ENCODE data around the gene TEFM. TPM values are rescaled to one million over a fixed set of nuclear protein-coding genes. Genes with fewer than 3 reads are reported as not detected.
"Not testable (repeated sequence)": the region's sequence is repeated elsewhere in the genome, so short reads cannot be mapped to it uniquely, and the experiment has no call there.

The TEFM gene
- total RNA-seq, 2 experiments from 2014 or later = 14.4 to 17.4 TPM

DNA sequence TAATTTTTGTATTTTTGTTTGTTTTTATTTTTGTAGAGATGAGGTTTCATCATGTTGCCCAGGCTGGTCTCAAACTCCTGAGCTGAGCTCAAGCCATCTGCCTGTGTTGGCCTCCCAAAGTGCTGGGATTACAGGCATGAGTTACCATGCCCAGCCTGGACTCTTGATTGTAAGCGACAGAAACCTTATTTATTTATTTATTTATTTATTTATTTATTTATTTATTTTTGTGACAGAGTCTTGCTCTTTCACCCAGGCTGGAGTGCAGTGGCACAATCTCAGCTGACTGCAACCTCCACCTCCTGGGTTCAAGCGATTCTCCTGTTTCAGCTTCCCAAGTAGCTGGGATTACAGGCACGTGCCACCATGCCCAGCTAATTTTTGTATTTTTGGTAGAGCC, 23.8 kb upstream of the TEFM start:
- H3K27me3 Mint-ChIP-seq; H3K27ac Mint-ChIP-seq; H3K36me3 Mint-ChIP-seq (ENCODE audit: low read depth); H3K4me3 Mint-ChIP-seq; H3K4me1 Mint-ChIP-seq; H3K9me3 Mint-ChIP-seq; POLR2A ChIA-PET; DNase-seq: not testable (repeated sequence)
- CTCF ChIA-PET = interaction anchor here (1.1 to 1.4 kb wide), 2 partner anchors 9 to 62 kb away, joined by 3 to 4 read pairs; no protein-coding TSS in a partner anchor

DNA sequence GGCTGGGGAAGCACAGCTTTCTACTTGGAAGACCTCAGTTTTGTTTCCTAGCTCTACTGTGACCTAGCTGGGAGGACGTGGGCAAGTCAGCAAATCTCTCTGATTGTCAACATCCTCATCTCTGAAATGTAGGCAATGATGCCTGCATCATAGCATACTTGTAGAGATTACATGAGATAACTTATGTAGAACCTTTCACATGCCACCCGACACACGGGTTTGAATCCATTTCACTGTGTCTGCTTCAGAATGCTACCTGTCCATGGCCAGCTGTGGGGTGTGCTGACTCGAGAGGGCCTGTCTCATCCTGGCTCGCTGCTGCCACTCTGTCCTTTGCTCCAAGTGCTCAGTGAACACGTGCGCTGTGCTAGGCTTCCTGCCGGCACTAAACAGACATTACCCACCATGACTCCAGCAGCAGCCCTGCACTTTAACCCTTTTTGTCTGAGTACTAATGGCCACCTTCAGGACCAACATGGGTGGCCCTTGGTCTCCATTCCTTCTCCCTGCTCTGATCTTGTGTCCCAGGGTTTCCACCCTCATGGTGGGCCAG, 23.1 kb upstream of the TEFM start:
- Mint-ChIP-seq H3K9me3 (no peaks in the 10 kb centered on the region), H3K36me3 (ENCODE audit: low read depth) (no peaks in the 10 kb centered on the region), H3K4me1 (no peaks in the 10 kb centered on the region)

GRCh38 chr17:30928584-30928983, 22.5 kb upstream of the TEFM start:
- no peak for DNase-seq
- Mint-ChIP-seq H3K4me1 (no peaks in the 10 kb centered on the region), H3K27me3 (peaks cover 14% of the 10 kb centered on the region), H3K36me3 (ENCODE audit: low read depth) (no peaks in the 10 kb centered on the region), H3K27ac (no peak overlapping the region), H3K9me3 (no peaks in the 10 kb centered on the region), H3K4me3 (no peak overlapping the region)
- CTCF ChIA-PET = interaction anchor here (0.9 to 1.3 kb wide), 2 partner anchors 11 to 26 kb away, joined by 3 to 4 read pairs; no protein-coding TSS in a partner anchor
- POLR2A ChIA-PET = no interaction called here

More for the DNA sequence above, 23.1 kb upstream of the TEFM start:
- ChIA-PET CTCF (interaction anchor here (1.1 to 1.4 kb wide), 3 partner anchors 10 to 62 kb away, joined by 3 to 4 read pairs (median 3); no protein-coding TSS in a partner anchor), POLR2A (no interaction called here)
- Mint-ChIP-seq H3K27ac (no peak overlapping the region), H3K27me3 (peaks cover 11% of the 10 kb centered on the region), H3K4me3 (no peak overlapping the region)
- DNase-seq = no peak

DNA sequence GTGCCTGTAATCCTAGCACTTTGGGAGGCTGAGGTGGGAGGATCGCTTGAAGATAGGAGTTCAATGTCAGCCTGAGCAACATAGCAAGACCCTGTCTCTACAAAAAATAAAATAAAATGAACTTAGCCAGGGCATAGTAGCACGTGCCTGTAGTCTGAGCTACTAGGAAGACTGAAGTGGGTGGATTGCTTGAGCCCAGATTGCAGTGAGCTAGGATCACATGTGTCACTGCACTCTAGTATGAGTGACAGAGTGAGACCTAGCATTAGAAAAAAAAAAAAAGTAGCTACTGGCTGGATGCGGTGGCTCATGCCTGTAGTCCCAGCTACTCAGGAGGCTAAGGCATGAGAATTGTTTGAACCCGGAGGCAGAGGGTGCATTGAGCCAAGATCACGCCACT, 21.7 kb upstream of the TEFM start:
- H3K27me3 Mint-ChIP-seq = peaks cover 22% of the 10 kb centered on the region
- ChIA-PET POLR2A (no interaction called here), CTCF (interaction anchor here (0.6 to 1.3 kb wide), 3 partner anchors 11 to 52 kb away, joined by 3 to 4 read pairs (median 3); no protein-coding TSS in a partner anchor)
- H3K36me3 Mint-ChIP-seq (ENCODE audit: low read depth) = no peaks in the 10 kb centered on the region
- H3K4me3 Mint-ChIP-seq = no peak overlapping the region
- peaks cover 2% of the 10 kb centered on the region for H3K4me1 Mint-ChIP-seq
- no peaks in the 10 kb centered on the region for H3K9me3 Mint-ChIP-seq
- H3K27ac Mint-ChIP-seq = no peak overlapping the region
- DNase-seq = no peak

DNA sequence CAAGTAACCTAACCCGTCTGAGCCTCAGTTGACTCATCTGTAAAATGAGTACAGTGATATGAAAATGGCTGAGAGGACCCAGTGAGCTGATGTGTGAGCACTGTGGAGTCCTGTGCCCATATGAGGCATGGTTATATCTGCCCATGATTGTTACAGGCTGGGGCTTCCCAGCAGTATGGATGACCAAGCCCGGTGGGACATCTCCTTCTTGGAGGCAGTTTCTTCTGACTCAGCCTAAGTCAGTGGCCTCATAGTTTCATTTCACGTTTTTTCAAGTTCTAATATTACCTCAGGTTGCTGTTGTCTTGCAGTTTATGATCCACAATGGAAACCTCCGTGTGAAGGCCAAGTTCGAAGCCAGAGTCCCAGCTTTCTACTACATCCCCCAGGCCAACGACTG, 20.5 kb upstream of the TEFM start:
- no peaks in the 10 kb centered on the region for H3K9me3 Mint-ChIP-seq
- no peaks in the 10 kb centered on the region for H3K36me3 Mint-ChIP-seq (ENCODE audit: low read depth)
- ChIA-PET POLR2A (no interaction called here), CTCF (no interaction called here)
- no peak for DNase-seq
- H3K4me3 Mint-ChIP-seq = no peak overlapping the region
- peaks cover 30% of the 10 kb centered on the region for H3K27me3 Mint-ChIP-seq
- no peak overlapping the region for H3K27ac Mint-ChIP-seq
- peaks cover 6% of the 10 kb centered on the region for H3K4me1 Mint-ChIP-seq

DNA sequence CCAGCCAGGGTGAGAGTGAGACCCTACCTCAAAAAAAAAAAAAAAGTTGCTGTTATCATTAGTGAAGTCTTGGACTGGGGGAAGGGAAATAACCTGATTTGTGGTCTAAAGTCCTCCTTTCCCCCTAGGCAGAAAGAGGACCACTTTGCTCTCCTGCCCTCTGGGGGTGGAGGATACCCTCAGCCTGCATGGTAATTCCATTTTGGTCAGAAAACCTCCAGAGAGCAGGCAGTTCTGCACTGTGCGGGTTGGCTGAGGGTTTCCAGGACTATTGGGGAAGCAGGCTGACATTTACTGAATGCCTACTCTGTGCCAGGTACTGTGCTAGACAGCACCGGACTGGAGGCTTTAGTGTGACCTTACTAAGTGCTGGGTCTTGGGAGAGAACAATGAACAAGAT, 18.3 kb upstream of the TEFM start:
- ChIA-PET POLR2A (no interaction called here), CTCF (interaction anchor here (0.6 kb wide), 1 partner anchor 834 kb away, joined by 3 read pairs; no protein-coding TSS in a partner anchor)
- no peaks in the 10 kb centered on the region for H3K36me3 Mint-ChIP-seq (ENCODE audit: low read depth)
- DNase-seq = no peak
- no peak overlapping the region for H3K27ac Mint-ChIP-seq
- no peaks in the 10 kb centered on the region for H3K9me3 Mint-ChIP-seq
- peaks cover 8% of the 10 kb centered on the region for H3K4me1 Mint-ChIP-seq
- peaks cover 45% of the 10 kb centered on the region for H3K27me3 Mint-ChIP-seq
- H3K4me3 Mint-ChIP-seq = no peak overlapping the region

DNA sequence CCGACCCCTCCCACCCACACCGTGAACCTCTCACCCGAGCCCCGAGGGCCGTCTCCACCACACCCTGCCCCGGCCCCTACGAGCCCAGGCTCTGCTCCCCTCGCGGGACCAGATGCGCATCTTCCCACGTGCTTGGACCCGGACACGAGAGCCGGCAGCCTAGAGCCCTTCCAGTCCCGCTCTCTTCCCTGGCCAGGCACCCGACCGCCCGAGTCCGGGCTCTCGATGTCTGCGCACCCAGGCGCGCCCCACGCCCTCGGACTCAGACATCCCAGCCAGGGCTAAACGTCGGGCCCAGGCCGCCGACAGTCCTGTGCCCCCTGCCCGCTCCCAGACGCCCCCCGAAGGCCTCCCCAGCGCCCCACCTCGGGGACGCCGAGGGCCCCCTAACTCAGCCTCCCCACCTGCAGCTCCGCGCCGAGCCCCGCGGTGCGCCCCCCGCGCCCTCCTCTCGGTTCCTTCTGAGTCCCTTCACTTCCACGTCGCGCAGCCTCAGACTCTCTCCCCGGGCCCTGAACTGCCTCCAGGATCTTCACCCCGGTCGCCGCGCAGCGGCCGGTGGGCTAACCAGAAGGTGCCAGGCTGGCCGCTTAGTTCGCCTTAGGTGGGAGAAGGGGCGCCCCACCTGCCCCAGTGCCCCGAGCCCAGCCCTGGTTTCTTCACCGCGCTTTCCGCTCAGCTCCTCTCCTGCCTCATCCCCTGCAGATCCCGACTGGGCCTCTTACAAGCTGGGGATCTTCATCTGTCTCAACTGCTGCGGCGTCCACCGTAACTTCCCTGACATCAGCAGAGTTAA, 16.4 kb upstream of the TEFM start:
- Mint-ChIP-seq H3K9me3 (no peaks in the 10 kb centered on the region), H3K27ac (no peak overlapping the region), H3K4me1 (peaks cover 8% of the 10 kb centered on the region), H3K27me3 (peaks cover 49% of the 10 kb centered on the region), H3K4me3 (peak overlapping the region; percentile 58), H3K36me3 (ENCODE audit: low read depth) (no peaks in the 10 kb centered on the region)
- ChIA-PET CTCF (interaction anchor here (0.6 to 1.2 kb wide), 3 partner anchors 11 to 979 kb away, joined by 3 to 5 read pairs (median 4); partner anchors contain the start of gene UTP6), POLR2A (no interaction called here)
- peak; percentile 6 for DNase-seq

DNA sequence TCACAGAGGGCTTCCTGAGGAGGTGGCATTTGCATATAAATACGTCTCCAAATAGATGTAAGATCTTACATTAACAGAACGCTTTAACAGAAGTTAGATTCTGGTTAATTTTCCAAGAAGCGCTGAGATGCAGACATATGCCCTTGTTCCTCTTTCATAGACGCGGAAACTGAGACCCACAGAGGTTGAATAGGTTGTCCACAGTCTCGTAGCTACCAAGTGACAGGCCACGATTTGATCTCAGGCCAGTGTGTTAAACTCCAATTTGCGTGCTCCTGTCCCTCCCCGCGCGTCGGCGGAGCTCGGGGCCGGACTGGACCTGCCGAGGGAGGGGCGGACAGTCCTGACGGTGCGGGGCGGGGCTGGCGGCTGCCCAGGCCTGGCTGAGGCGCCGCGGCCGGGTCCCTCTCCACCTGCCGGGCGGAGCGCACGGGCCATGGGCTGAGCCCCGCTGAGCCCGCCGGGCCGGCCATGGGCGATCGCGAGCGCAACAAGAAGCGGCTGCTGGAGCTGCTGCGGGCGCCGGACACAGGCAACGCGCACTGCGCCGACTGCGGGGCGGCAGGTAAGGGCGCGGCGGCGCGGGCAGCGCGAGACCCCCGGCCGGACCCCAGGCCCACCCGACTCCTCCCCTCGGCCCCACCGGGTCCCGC, 15.6 kb upstream of the TEFM start, which contains the start of gene ADAP2:
Gene ADAP2 (plus strand): TSS at position 402 of the 653 bp plus-strand sequence. CDS start 70 bp downstream, at position 472.
- CTCF ChIA-PET = interaction anchor here (1.2 kb wide), 1 partner anchor 11 kb away, joined by 4 read pairs; no protein-coding TSS in a partner anchor
- Mint-ChIP-seq H3K36me3 (ENCODE audit: low read depth) (no peaks in the 10 kb centered on the region), H3K9me3 (no peaks in the 10 kb centered on the region), H3K27ac (no peak within 1 kb of the TSS), H3K4me3 (peak within 1 kb of the TSS; percentile 58), H3K4me1 (peaks cover 8% of the 10 kb centered on the region), H3K27me3 (peaks cover 46% of the 10 kb centered on the region)
- POLR2A ChIA-PET = no interaction called here
- DNase-seq = no peak

DNA sequence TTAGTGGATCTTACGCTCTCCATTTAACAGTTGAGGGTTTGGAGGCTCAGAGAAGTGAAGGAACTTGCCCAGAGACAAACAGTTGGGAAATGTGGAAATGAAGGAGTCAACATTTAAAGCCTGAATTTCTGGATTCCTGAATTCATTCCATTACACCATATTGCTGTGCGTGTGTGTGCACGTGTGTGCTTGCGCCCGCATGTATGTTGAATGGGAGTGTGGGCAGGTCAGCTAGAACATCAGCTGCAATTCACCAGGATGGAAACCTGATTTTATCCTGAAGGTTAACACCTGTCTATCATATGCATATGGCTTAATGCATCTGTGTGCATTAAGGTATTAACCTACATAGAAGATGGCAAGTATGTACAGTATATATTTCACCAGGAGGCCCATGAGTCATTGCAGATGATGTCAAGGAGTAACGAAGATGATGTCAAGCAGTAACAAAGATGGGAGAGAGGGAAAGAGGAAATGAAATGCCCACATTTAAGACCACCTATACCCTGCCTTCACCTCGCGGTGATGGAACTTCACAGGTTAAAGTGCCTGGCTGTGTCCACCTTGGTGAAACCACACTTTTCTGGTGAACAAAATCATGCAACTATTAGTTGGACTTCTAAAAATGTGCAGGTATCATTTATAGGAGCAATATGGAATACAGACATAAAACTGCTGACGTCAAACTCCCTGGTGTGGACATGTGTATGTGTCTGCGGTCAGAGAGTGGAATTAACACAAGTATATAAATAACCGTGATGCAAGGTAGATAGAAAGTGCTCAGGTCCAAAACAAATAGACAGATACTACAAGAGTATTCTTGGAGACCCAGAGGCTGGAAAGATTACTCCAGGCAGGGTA, 14.9 kb upstream of the TEFM start:
- no peak overlapping the region for H3K4me3 Mint-ChIP-seq
- H3K36me3 Mint-ChIP-seq (ENCODE audit: low read depth) = no peaks in the 10 kb centered on the region
- no peak for DNase-seq
- H3K27ac Mint-ChIP-seq = no peak overlapping the region
- no peaks in the 10 kb centered on the region for H3K9me3 Mint-ChIP-seq
- H3K27me3 Mint-ChIP-seq = peaks cover 42% of the 10 kb centered on the region
- POLR2A ChIA-PET = no interaction called here
- H3K4me1 Mint-ChIP-seq = peaks cover 8% of the 10 kb centered on the region
- CTCF ChIA-PET = interaction anchor here (0.6 to 1.2 kb wide), 2 partner anchors 10 to 40 kb away, joined by 4 read pairs; no protein-coding TSS in a partner anchor

GRCh38 chr17:30920282-30920681, 14.2 kb upstream of the TEFM start:
- Mint-ChIP-seq H3K27me3 (peaks cover 42% of the 10 kb centered on the region), H3K36me3 (ENCODE audit: low read depth) (no peaks in the 10 kb centered on the region), H3K9me3 (no peaks in the 10 kb centered on the region), H3K27ac (no peak overlapping the region), H3K4me3 (no peak overlapping the region), H3K4me1 (peaks cover 8% of the 10 kb centered on the region)
- POLR2A ChIA-PET = no interaction called here
- DNase-seq = no peak
- CTCF ChIA-PET = interaction anchor here (0.6 kb wide), 2 partner anchors 20 to 40 kb away, joined by 3 to 4 read pairs; no protein-coding TSS in a partner anchor

DNA sequence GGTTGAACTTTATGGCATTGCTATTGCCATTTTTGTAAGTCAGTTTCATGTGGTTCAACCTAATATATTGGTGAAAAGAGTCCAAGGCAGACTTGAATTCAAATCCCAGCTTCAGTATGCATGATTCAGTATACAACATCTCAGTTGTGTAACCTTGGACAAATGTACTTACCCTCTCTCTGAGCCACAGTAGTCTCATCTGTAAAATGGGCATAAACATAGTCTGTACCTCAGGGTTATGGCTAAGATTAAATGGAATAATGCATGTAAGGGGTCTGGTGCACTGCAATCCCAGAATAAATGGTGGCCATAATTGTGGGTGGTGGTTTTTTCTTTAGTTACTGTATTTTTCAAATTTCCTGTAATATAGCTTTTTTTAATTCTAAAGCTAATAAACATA, 11.0 kb upstream of the TEFM start:
- ChIA-PET POLR2A (no interaction called here), CTCF (interaction anchor here (0.7 to 1.2 kb wide), 2 partner anchors 10 to 23 kb away, joined by 4 read pairs; partner anchors contain the start of gene TEFM)
- H3K9me3 Mint-ChIP-seq = no peaks in the 10 kb centered on the region
- no peak overlapping the region for H3K4me3 Mint-ChIP-seq
- peaks cover 20% of the 10 kb centered on the region for H3K27me3 Mint-ChIP-seq
- H3K27ac Mint-ChIP-seq = no peak overlapping the region
- no peak for DNase-seq
- no peaks in the 10 kb centered on the region for H3K36me3 Mint-ChIP-seq (ENCODE audit: low read depth)
- peaks cover 3% of the 10 kb centered on the region for H3K4me1 Mint-ChIP-seq

Data from activated CD4-positive, alpha-beta T cell treated with anti-CD3 and anti-CD28 coated beads, Interleukin-2, amount 10 ng/mL, durations not matched to agents 7 days and 5 days (primary cell).